Measurements from ENCODE around the gene PARVA. TPM values are rescaled to one million over a fixed set of nuclear protein-coding genes. Genes with fewer than 3 reads are reported as not detected.

The PARVA gene
- total RNA-seq, 1 donor from 2014 or later, result 53.3 TPM

GRCh38 chr11:12376259-12377081 lies 901 bp upstream of the PARVA start:
- peaks cover 6% of the 10 kb centered on the region for H3K27me3 Mint-ChIP-seq (ENCODE audit: unreplicated experiment)
- peak overlapping the region; percentile 44 for H3K27ac Mint-ChIP-seq (ENCODE audit: unreplicated experiment)
- no peaks in the 10 kb centered on the region for H3K9me3 Mint-ChIP-seq (ENCODE audit: unreplicated experiment)

GRCh38 chr11:12377824-12378593 lies 638 bp downstream of the PARVA start:
- H3K36me3 Mint-ChIP-seq (ENCODE audit: low read depth, unreplicated experiment), result peaks cover 3% of the 10 kb centered on the region
- no peaks in the 10 kb centered on the region for H3K9me3 Mint-ChIP-seq (ENCODE audit: unreplicated experiment)
- TF ChIP-seq CTCF (IDR thresholded peaks at IDR 0.05; ENCODE audit: unreplicated experiment), result no peak
- peak; percentile 73 for DNase-seq (ENCODE audit: low spot score)
- peak overlapping the region; percentile 99 for H3K27ac Mint-ChIP-seq (ENCODE audit: unreplicated experiment)
- H3K4me1 Mint-ChIP-seq (ENCODE audit: unreplicated experiment), result peaks cover 17% of the 10 kb centered on the region
- peak overlapping the region; percentile 98 for H3K4me3 Mint-ChIP-seq (ENCODE audit: unreplicated experiment)
- H3K27me3 Mint-ChIP-seq (ENCODE audit: unreplicated experiment), result peaks cover 6% of the 10 kb centered on the region

More at GRCh38 chr11:12376259-12377081, 901 bp upstream of the PARVA start:
- DNase-seq (ENCODE audit: low spot score), result no peak
- peak overlapping the region; percentile 83 for H3K4me3 Mint-ChIP-seq (ENCODE audit: unreplicated experiment)
- H3K36me3 Mint-ChIP-seq (ENCODE audit: low read depth, unreplicated experiment), result peaks cover 3% of the 10 kb centered on the region
- no peak for TF ChIP-seq CTCF (IDR thresholded peaks at IDR 0.05; ENCODE audit: unreplicated experiment)
- peaks cover 17% of the 10 kb centered on the region for H3K4me1 Mint-ChIP-seq (ENCODE audit: unreplicated experiment)

DNA sequence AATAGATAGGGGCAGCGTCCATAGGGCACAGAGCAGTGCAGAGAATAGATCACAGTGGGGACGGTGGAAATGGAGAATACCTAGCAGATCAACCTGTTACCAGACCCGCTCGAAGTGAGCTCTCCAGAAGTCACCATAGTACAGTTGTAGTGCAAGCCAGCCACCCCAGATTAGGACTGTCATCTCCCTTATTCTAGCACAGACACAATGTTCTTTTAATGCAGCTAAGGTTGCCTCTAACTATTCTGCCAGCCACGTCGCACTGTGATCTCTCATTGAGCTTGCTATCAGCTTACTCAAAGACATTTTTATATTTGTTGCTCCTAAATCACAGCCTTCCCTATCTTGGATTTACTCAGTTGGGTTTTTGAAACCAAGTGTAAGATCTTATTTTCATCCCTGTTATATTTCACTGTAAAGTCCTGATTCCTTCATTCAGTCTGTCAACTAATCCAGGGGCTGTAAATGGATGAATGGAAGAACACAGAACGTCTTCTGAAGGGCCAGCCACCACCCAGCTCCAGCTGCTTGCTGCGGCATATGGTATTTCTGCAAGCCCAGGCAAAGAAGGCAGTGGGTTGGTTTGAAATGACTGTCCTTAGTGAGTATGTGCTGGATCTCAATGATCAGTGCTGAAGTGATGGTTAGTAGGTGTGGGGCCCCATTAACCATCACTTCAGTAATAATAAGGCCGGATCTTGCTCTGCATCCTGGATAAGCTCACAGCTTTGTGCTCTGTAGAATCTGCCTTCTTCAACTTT lies 3.4 kb downstream of the PARVA start:
- H3K9me3 Mint-ChIP-seq (ENCODE audit: unreplicated experiment), result no peaks in the 10 kb centered on the region
- H3K4me3 Mint-ChIP-seq (ENCODE audit: unreplicated experiment), result no peak overlapping the region
- peaks cover 8% of the 10 kb centered on the region for H3K36me3 Mint-ChIP-seq (ENCODE audit: low read depth, unreplicated experiment)
- TF ChIP-seq CTCF (IDR thresholded peaks at IDR 0.05; ENCODE audit: unreplicated experiment), result no peak
- H3K27ac Mint-ChIP-seq (ENCODE audit: unreplicated experiment), result no peak overlapping the region
- peaks cover 8% of the 10 kb centered on the region for H3K27me3 Mint-ChIP-seq (ENCODE audit: unreplicated experiment)
- peaks cover 17% of the 10 kb centered on the region for H3K4me1 Mint-ChIP-seq (ENCODE audit: unreplicated experiment)
- no peak for DNase-seq (ENCODE audit: low spot score)

- Mint-ChIP-seq H3K27me3 (ENCODE audit: unreplicated experiment) (peaks cover 4% of the 10 kb centered on the region), H3K4me3 (ENCODE audit: unreplicated experiment) (no peak overlapping the region), H3K36me3 (ENCODE audit: low read depth, unreplicated experiment) (peaks cover 8% of the 10 kb centered on the region), H3K9me3 (ENCODE audit: unreplicated experiment) (no peaks in the 10 kb centered on the region), H3K27ac (ENCODE audit: unreplicated experiment) (no peak overlapping the region), H3K4me1 (ENCODE audit: unreplicated experiment) (peaks cover 10% of the 10 kb centered on the region)
- TF ChIP-seq CTCF (IDR thresholded peaks at IDR 0.05; ENCODE audit: unreplicated experiment), result no peak
- DNase-seq (ENCODE audit: low spot score), result no peak
Observed at GRCh38 chr11:12381875-12382274, 4.5 kb downstream of the PARVA start.

Measured in endothelial cell (in vitro differentiated cells).